ENCODE data around the gene SLC37A4. TPM values are rescaled to one million over a fixed set of nuclear protein-coding genes. Genes with fewer than 3 reads are reported as not detected.

Gene SLC37A4
- total and polyA plus RNA-seq, 2 of the 13 experiments (the other 11 are each of a cell fraction or from before 2014, with no cell fraction given) = 43.0 to 56.1 TPM

- TF ChIP-seq MAZ (IDR thresholded peaks at IDR 0.05; ENCODE audit: borderline replicate concordance, low read depth, low read length) (no peak), MAZ (CRISPR knock-in tag; IDR thresholded peaks at IDR 0.05; ENCODE audit: low read depth) (0 out of 2 replicates have a peak, but pooled peaks have one; percentile 34), CC2D1A (CRISPR knock-in tag; IDR thresholded peaks at IDR 0.05) (0 out of 2 replicates have a peak, but pooled peaks have one; percentile 60), THRA (CRISPR knock-in tag; IDR thresholded peaks at IDR 0.05; ENCODE audit: borderline replicate concordance) (peak; percentile 50; the same call in 1 of the 2 replicates), ZSCAN5A (CRISPR knock-in tag; IDR thresholded peaks at IDR 0.05; ENCODE audit: borderline replicate concordance) (0 out of 2 replicates have a peak, but pooled peaks have one; percentile 53), RAD51 (IDR thresholded peaks at IDR 0.05; ENCODE audit: borderline replicate concordance) (peak; percentile 98), ARNTL (CRISPR knock-in tag; IDR thresholded peaks at IDR 0.05) (no peak), SALL2 (CRISPR knock-in tag; IDR thresholded peaks at IDR 0.05) (0 out of 2 replicates have a peak, but pooled peaks have one; percentile 27), ZBTB33 (CRISPR knock-in tag; IDR thresholded peaks at IDR 0.05) (no peak), CBX1 (IDR thresholded peaks at IDR 0.05; ENCODE audit: low read depth) (peak; percentile 69), MIER3 (CRISPR knock-in tag; IDR thresholded peaks at IDR 0.05; ENCODE audit: borderline replicate concordance) (peak; percentile 85; the same call in 1 of the 2 replicates), FOXM1 (CRISPR knock-in tag; IDR thresholded peaks at IDR 0.05) (no peak), FOXP1 (IDR thresholded peaks at IDR 0.05) (no peak), FOXP1 (CRISPR knock-in tag; IDR thresholded peaks at IDR 0.05) (no peak), MTF2 (CRISPR knock-in tag; IDR thresholded peaks at IDR 0.05; ENCODE audit: borderline replicate concordance) (no peak), SRF (IDR thresholded peaks at IDR 0.05; ENCODE audit: low read depth, low read length) (no peak), ZNF597 (CRISPR knock-in tag; IDR thresholded peaks at IDR 0.05) (no peak), NFKBIZ (CRISPR knock-in tag; IDR thresholded peaks at IDR 0.05) (peak; percentile 44; the same call in 1 of the 2 replicates), FUBP1 (CRISPR knock-in tag; IDR thresholded peaks at IDR 0.05; ENCODE audit: borderline replicate concordance) (no peak), TEAD3 (CRISPR knock-in tag; optimal IDR thresholded peaks at IDR 0.05; ENCODE audit: borderline replicate concordance) (peak; percentile 37), ZBTB1 (CRISPR knock-in tag; IDR thresholded peaks at IDR 0.05; ENCODE audit: borderline replicate concordance) (no peak), HCFC1 (IDR thresholded peaks at IDR 0.05; ENCODE audit: low read depth, low read length) (peak; percentile 30; the same call in 1 of the 2 replicates), NCOR1 (IDR thresholded peaks at IDR 0.05; ENCODE audit: borderline replicate concordance, low read length) (no peak)
Measured at GRCh38 chr11:119067371-119068222, 36.9 kb upstream of the SLC37A4 start, which contains the start of gene VPS11 (continued).

All from HepG2 (cell line).